22Rv1 (cell line): ENCODE data around the gene LRRC7.

ENCODE experiments used
- ZFX ChIP-seq: fragments of 450-650 bp; IDR thresholded peaks from 2 replicates; pipeline ENCODE4 v1.6.1; 2017; ENCODE audit warnings: antibody characterized with exemption, borderline replicate concordance
- TF ChIP-seq, protein P1 (sequence below): fragments of 450-650 bp; IDR thresholded peaks from 2 replicates; pipeline ENCODE4 v1.5.1; 2017; ENCODE audit warnings: mild to moderate bottlenecking

DNA sequence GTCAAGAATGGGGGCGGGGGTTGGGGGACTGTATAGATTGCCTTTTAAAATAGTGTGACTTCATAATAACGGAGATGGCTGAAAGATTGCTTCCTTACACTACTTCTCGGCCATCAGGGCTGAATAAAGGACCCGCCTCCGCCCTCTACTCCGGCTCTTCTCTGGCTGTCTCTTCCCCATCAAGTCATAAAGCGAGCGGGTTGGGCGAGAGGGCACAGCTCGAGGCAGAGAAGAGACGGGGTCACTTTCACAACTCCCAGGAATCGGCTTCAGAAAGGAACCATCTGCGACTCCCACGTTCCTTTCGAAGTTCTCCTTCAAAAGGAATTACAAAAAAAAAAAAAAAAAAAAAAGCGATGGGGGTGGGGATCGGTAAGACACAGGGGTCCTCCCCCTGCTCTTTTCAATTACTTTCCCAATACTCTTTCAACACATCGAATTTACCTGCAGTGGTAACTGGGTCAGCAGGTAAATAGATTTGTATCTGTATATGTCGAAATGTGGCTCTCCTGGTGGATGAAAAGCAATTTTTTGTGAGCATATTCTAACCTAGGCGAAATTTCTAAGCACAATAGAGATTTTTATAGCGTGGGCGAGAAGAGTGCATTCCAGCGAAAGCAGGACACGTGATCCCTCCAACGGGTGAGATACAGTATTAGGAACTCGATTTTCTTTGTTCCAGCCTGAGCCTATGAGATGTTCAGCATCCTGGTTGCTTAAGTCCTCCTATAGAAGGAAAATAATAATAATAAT lies 2.0 kb downstream of the LRRC7 start:
- TF ChIP-seq, protein P1, sequence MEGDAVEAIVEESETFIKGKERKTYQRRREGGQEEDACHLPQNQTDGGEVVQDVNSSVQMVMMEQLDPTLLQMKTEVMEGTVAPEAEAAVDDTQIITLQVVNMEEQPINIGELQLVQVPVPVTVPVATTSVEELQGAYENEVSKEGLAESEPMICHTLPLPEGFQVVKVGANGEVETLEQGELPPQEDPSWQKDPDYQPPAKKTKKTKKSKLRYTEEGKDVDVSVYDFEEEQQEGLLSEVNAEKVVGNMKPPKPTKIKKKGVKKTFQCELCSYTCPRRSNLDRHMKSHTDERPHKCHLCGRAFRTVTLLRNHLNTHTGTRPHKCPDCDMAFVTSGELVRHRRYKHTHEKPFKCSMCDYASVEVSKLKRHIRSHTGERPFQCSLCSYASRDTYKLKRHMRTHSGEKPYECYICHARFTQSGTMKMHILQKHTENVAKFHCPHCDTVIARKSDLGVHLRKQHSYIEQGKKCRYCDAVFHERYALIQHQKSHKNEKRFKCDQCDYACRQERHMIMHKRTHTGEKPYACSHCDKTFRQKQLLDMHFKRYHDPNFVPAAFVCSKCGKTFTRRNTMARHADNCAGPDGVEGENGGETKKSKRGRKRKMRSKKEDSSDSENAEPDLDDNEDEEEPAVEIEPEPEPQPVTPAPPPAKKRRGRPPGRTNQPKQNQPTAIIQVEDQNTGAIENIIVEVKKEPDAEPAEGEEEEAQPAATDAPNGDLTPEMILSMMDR, result no peak
- no peak for TF ChIP-seq ZFX
